Mucosa of descending colon (tissue), 3 donors: ENCODE results near the gene HOXD12. TPM values are rescaled to one million over a fixed set of nuclear protein-coding genes. Genes with fewer than 3 reads are reported as not detected.

ENCODE experiments used
- ATAC-seq: fragments of 200-7000 bp; cut with Tn5 transposase; one replicate; pipeline ENCODE4 v1.9.1; 2020; ENCODE audit warnings: mild to moderate bottlenecking, moderate library complexity
- DNase-seq, 3 donors: peaks; one replicate each; pipeline ENCODE4 v3.0.0-alpha.2; 2020
- H3K36me3 ChIP-seq: fragments of 200-600 bp; one replicate; pipeline ENCODE4 v1.8.0; 2021; ENCODE audit warnings: low read depth, mild to moderate bottlenecking
- H3K4me1 ChIP-seq: fragments of 200-600 bp; one replicate; pipeline ENCODE4 v1.8.0; 2021; ENCODE audit warnings: low read depth, mild to moderate bottlenecking
- H3K4me3 ChIP-seq: fragments of 200-600 bp; one replicate; pipeline ENCODE4 v1.8.0; 2021; ENCODE audit warnings: mild to moderate bottlenecking
- H3K9me3 ChIP-seq: fragments of 200-600 bp; one replicate; pipeline ENCODE4 v1.8.0; 2021; ENCODE audit warnings: mild to moderate bottlenecking
- CTCF ChIP-seq: fragments of 200-600 bp; IDR thresholded peaks from one replicate; pipeline ENCODE4 v1.8.0; 2022; ENCODE audit warnings: antibody characterized with exemption, mild to moderate bottlenecking
- intact Hi-C, 2 donors: fragments of 100-400 bp; cut with DNase I in 1 of 2; cut with micrococcal nuclease in 1 of 2; formaldehyde crosslinking; loops; one replicate each; pipeline versions ENCODE4 v1.11.0 to v1.11.1; 2022; cut with DNase I, micrococcal nuclease
- total RNA-seq, 3 donors: library from RNA; stranded (reverse); fragmentation: NEBNext Ultra II Directional in 2 of 3; extraction: Animal tissue kit (Norgen Biotek cat#: 25700) in 2 of 3; gene quantifications; one replicate each; pipeline versions ENCODE4 v1.2.1 to v1.2.4, GENCODE V29; 2021 to 2023
- donor health status: DM: no; HTN: no; CAD: no; lungs with moderate emphysema.
- donor health status: DM: no; HTN: no; CAD: no.
- donor health status: DM: no; HTN: yes; CAD: no.

HOXD12 gene
- total RNA-seq, 3 donors from 2014 or later: not detected

DNA sequence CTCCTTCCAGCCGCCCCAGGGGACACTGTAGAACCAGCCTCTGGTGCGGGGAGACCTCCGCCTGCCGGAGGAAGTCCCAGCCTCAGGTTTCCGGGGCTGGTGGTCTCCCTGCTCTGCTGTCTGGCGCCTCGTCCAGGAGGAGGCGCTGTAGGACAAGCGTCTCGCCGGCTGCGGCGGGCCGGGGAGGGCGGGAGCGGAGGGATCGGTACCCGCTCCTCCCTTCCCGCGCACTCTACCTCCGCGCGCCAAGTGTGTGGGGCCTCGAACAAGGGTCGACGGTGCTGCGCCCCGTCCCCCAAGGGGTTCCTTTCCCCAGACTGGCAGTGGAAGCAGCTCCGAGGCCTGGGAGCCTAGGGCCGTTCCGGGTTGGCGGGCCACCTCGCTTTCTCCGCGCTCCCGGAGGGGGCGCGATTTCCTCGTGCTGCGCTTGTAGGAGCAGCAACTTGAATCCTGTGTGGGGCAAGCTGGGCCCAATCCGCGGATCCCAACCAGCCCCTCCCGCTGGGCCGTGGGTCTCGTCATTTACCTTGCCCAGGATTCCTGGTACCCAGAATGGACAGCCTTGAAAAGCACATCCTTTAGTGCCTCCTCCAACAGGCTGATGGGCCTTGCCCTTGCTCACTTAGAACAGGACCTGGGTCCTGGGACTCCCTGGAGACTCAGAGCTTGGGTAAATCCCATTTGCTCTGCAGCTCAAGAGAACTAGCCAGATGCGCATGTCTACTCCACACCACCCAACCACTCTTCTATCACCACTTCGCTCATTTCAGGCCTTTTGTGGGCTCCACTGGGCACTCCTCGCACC, 41.1 kb downstream of the HOXD12 start:
- intact Hi-C loops: loop anchor here (2.0 to 10.0 kb wide), 6 partner anchors 144 to 684 kb away; no protein-coding TSS in a partner anchor
- peaks cover 7% of the 10 kb centered on the region for H3K4me1 ChIP-seq
- TF ChIP-seq CTCF: peak; percentile 83

GRCh38 chr2:176142281-176142680, 42.7 kb downstream of the HOXD12 start:
- Histone ChIP-seq H3K4me1 (peaks cover 16% of the 10 kb centered on the region), H3K36me3 (no peaks in the 10 kb centered on the region), H3K4me3 (no peak overlapping the region), H3K9me3 (no peaks in the 10 kb centered on the region)
- no peak for TF ChIP-seq CTCF
- ATAC-seq (no peak), DNase-seq (no peak)
- intact Hi-C loops: loop anchor here (5.0 to 10.0 kb wide), 5 partner anchors 143 to 683 kb away; no protein-coding TSS in a partner anchor

More for the DNA sequence above, 41.1 kb downstream of the HOXD12 start:
- DNase-seq (peak in 2 of 3 donors; percentile 76 to 87), ATAC-seq (peak; percentile 83)
- Histone ChIP-seq H3K4me3 (peak overlapping the region; percentile 10), H3K36me3 (no peaks in the 10 kb centered on the region), H3K9me3 (no peaks in the 10 kb centered on the region)

GRCh38 chr2:176145085-176145969, 45.7 kb downstream of the HOXD12 start:
- DNase-seq: no peak
- ATAC-seq: peak; percentile 48

GRCh38 chr2:176146101-176146500, 46.5 kb downstream of the HOXD12 start:
- Histone ChIP-seq H3K4me3 (no peak overlapping the region), H3K9me3 (no peaks in the 10 kb centered on the region), H3K36me3 (no peaks in the 10 kb centered on the region), H3K4me1 (peaks cover 16% of the 10 kb centered on the region)
- TF ChIP-seq CTCF: no peak
- intact Hi-C loops: loop anchor here (10.0 kb wide), 3 partner anchors 139 to 679 kb away; no protein-coding TSS in a partner anchor
- DNase-seq (no peak), ATAC-seq (peak; percentile 82)

More at GRCh38 chr2:176145085-176145969, 45.7 kb downstream of the HOXD12 start:
- Histone ChIP-seq H3K9me3 (no peaks in the 10 kb centered on the region), H3K36me3 (no peaks in the 10 kb centered on the region), H3K4me3 (no peak overlapping the region), H3K4me1 (peaks cover 16% of the 10 kb centered on the region)
- intact Hi-C loops: loop anchor here (10.0 kb wide), 3 partner anchors 139 to 679 kb away; no protein-coding TSS in a partner anchor
- TF ChIP-seq CTCF: no peak

DNA sequence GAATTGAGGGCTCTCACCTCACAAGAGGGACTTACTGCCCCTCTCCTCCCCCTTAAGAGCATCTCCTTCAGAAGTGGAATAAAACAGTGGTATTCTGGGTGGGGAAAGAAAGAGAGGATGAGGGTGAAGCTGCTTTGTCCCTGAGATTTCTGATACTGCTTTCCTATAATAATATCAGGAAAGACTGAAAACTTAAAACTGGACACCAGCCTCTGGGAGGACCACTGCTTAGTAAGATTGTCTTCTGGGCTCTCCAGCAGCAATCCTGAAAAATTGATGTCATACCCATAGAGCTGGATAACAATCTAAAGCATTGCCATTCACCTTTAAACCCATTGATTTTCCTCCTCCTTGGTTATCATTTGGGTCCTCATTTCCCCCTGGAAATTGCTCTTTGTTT, 47.0 kb downstream of the HOXD12 start:
- ATAC-seq: no peak

More for the DNA sequence above, 47.0 kb downstream of the HOXD12 start:
- H3K36me3 ChIP-seq: no peaks in the 10 kb centered on the region
- H3K9me3 ChIP-seq: no peaks in the 10 kb centered on the region
- TF ChIP-seq CTCF: no peak
- no peak for DNase-seq
- peaks cover 16% of the 10 kb centered on the region for H3K4me1 ChIP-seq
- intact Hi-C loops: loop anchor here (10.0 kb wide), 3 partner anchors 138 to 678 kb away; no protein-coding TSS in a partner anchor
- no peak overlapping the region for H3K4me3 ChIP-seq
